ENCODE results near the gene ITGA2. TPM values are rescaled to one million over a fixed set of nuclear protein-coding genes. Genes with fewer than 3 reads are reported as not detected.

Gene ITGA2
- total RNA-seq, 1 donor from 2014 or later: 35.0 TPM

GRCh38 chr5:52981507-52981906, 7.6 kb upstream of the ITGA2 start:
- Histone ChIP-seq H3K4me3 (ENCODE audit: low read depth, low read length) (no peak overlapping the region), H3K27me3 (ENCODE audit: control insufficient read depth, insufficient read depth, low read length) (no peaks in the 10 kb centered on the region), H3K36me3 (ENCODE audit: control insufficient read depth, insufficient read depth, low read length) (no peaks in the 10 kb centered on the region)
- no peak for DNase-seq (ENCODE audit: low read depth)
- TF ChIP-seq CTCF (IDR thresholded peaks at IDR 0.05; ENCODE audit: insufficient read depth, low read length, severe bottlenecking): no peak
- no peak for FAIRE-seq

GRCh38 chr5:52983731-52984636, 5.2 kb upstream of the ITGA2 start:
- no peak for FAIRE-seq
- Histone ChIP-seq H3K4me3 (ENCODE audit: low read depth, low read length) (no peak overlapping the region), H3K27me3 (ENCODE audit: control insufficient read depth, insufficient read depth, low read length) (no peaks in the 10 kb centered on the region), H3K36me3 (ENCODE audit: control insufficient read depth, insufficient read depth, low read length) (no peaks in the 10 kb centered on the region)
- DNase-seq (ENCODE audit: low read depth): peak; percentile 81
- no peak for TF ChIP-seq CTCF (IDR thresholded peaks at IDR 0.05; ENCODE audit: insufficient read depth, low read length, severe bottlenecking)

- no peak for TF ChIP-seq CTCF (IDR thresholded peaks at IDR 0.05; ENCODE audit: insufficient read depth, low read length, severe bottlenecking)
- no peaks in the 10 kb centered on the region for H3K27me3 ChIP-seq (ENCODE audit: control insufficient read depth, insufficient read depth, low read length)
- DNase-seq (ENCODE audit: low read depth) (peak; percentile 90), FAIRE-seq (peak; percentile 83)
- H3K36me3 ChIP-seq (ENCODE audit: control insufficient read depth, insufficient read depth, low read length): no peaks in the 10 kb centered on the region
- no peak overlapping the region for H3K4me3 ChIP-seq (ENCODE audit: low read depth, low read length)
These were observed 3.8 kb upstream of the ITGA2 start for GRCh38 chr5:52985306-52985705.

GRCh38 chr5:52987711-52988331, 1.3 kb upstream of the ITGA2 start:
- H3K36me3 ChIP-seq (ENCODE audit: control insufficient read depth, insufficient read depth, low read length): no peaks in the 10 kb centered on the region
- FAIRE-seq (no peak), DNase-seq (ENCODE audit: low read depth) (peak; percentile 99)
- TF ChIP-seq CTCF (IDR thresholded peaks at IDR 0.05; ENCODE audit: insufficient read depth, low read length, severe bottlenecking): no peak
- no peak overlapping the region for H3K4me3 ChIP-seq (ENCODE audit: low read depth, low read length)
- no peaks in the 10 kb centered on the region for H3K27me3 ChIP-seq (ENCODE audit: control insufficient read depth, insufficient read depth, low read length)

- DNase-seq (ENCODE audit: low read depth) (peak; percentile 49), FAIRE-seq (no peak)
These were observed 672 bp upstream of the ITGA2 start for GRCh38 chr5:52988335-52989024.

More at GRCh38 chr5:52988335-52989024, 672 bp upstream of the ITGA2 start:
- Histone ChIP-seq H3K36me3 (ENCODE audit: control insufficient read depth, insufficient read depth, low read length) (peaks cover 2% of the 10 kb centered on the region), H3K4me3 (ENCODE audit: low read depth, low read length) (peak overlapping the region; percentile 88), H3K27me3 (ENCODE audit: control insufficient read depth, insufficient read depth, low read length) (no peaks in the 10 kb centered on the region)
- TF ChIP-seq CTCF (IDR thresholded peaks at IDR 0.05; ENCODE audit: insufficient read depth, low read length, severe bottlenecking): no peak
